DMS153 (cell line): Measurements from ENCODE around the gene CDK5RAP2.
"Not testable (repeated sequence)": the region's sequence is repeated elsewhere in the genome, so short reads cannot be mapped to it uniquely, and the experiment has no call there.

Experiments
- DNase-seq: peaks from one replicate; lab custom pipeline; 2025; lab: John Stamatoyannopoulos, UW

CDK5RAP2 gene

GRCh38 chr9:120587328-120587727 lies 7.4 kb upstream of the CDK5RAP2 start:
- no peak for DNase-seq

- DNase-seq: peak; percentile 98
These were observed 4.0 kb upstream of the CDK5RAP2 start for GRCh38 chr9:120583958-120584369.

GRCh38 chr9:120579139-120580050 lies 572 bp downstream of the CDK5RAP2 start:
- DNase-seq: no peak

- DNase-seq: no peak
These were observed 5.5 kb downstream of the CDK5RAP2 start for GRCh38 chr9:120574473-120574872.

GRCh38 chr9:120572472-120572871 lies 7.5 kb downstream of the CDK5RAP2 start:
- no peak for DNase-seq

GRCh38 chr9:120571443-120572257 lies 8.3 kb downstream of the CDK5RAP2 start:
- DNase-seq: no peak

- DNase-seq: no peak
These were observed 9.7 kb downstream of the CDK5RAP2 start for GRCh38 chr9:120570296-120570695.

- DNase-seq: no peak
These were observed 10.4 kb downstream of the CDK5RAP2 start for GRCh38 chr9:120569556-120569955.

- no peak for DNase-seq
These were observed 11.2 kb downstream of the CDK5RAP2 start for GRCh38 chr9:120568816-120569215.

GRCh38 chr9:120567874-120568273 lies 12.1 kb downstream of the CDK5RAP2 start:
- no peak for DNase-seq

GRCh38 chr9:120567081-120567480 lies 12.9 kb downstream of the CDK5RAP2 start:
- no peak for DNase-seq

GRCh38 chr9:120564589-120564988 lies 15.4 kb downstream of the CDK5RAP2 start:
- no peak for DNase-seq

GRCh38 chr9:120562861-120563443 lies 17.0 kb downstream of the CDK5RAP2 start:
- no peak for DNase-seq

GRCh38 chr9:120561709-120562108 lies 18.3 kb downstream of the CDK5RAP2 start:
- no peak for DNase-seq

- DNase-seq: no peak
These were observed 20.4 kb downstream of the CDK5RAP2 start for GRCh38 chr9:120559546-120559945.

GRCh38 chr9:120558454-120558853 lies 21.5 kb downstream of the CDK5RAP2 start:
- DNase-seq: no peak

- no peak for DNase-seq
These were observed 22.8 kb downstream of the CDK5RAP2 start for GRCh38 chr9:120557205-120557604.

- no peak for DNase-seq
These were observed 23.2 kb downstream of the CDK5RAP2 start for GRCh38 chr9:120556775-120557174.

GRCh38 chr9:120555839-120556238 lies 24.1 kb downstream of the CDK5RAP2 start:
- DNase-seq: no peak

- DNase-seq: not testable (repeated sequence)
These were observed 27.7 kb downstream of the CDK5RAP2 start for GRCh38 chr9:120552210-120552704.

- no peak for DNase-seq
These were observed 34.0 kb downstream of the CDK5RAP2 start for GRCh38 chr9:120545701-120546550.
